PC-3 (cell line): ENCODE results near the gene MEPE. TPM values are rescaled to one million over a fixed set of nuclear protein-coding genes. Genes with fewer than 3 reads are reported as not detected.

Source experiments
- ATAC-seq: fragments of 200-7000 bp; cut with Tn5 transposase; 2 replicates; pipeline ENCODE4 v1.9.1; 2020; ENCODE audit warnings: mild to moderate bottlenecking, moderate library complexity
- BruUV-seq: library from RNA; stranded (reverse); fragments of 400-500 nt; replicated peaks from 2 replicates; lab custom pipeline; 2021; lab: Mats Ljungman, UMichigan
- CTCF ChIA-PET: fragments of 300-600 bp; sonication (Branson Sonifier 250); formaldehyde crosslinking; loops from one replicate; lab custom pipeline; 2022; ENCODE audit warnings: antibody characterized with exemption; lab: Charles Lee
- POLR2A ChIA-PET: fragments of 300-600 bp; sonication (Branson Sonifier 250); formaldehyde crosslinking; loops from one replicate; lab custom pipeline; 2022; ENCODE audit warnings: antibody characterized with exemption; ENCODE audit not compliant: unreplicated experiment; lab: Charles Lee
- DNase-seq: peaks from one replicate; pipeline ENCODE4 v3.0.0-alpha.2; 2015
- H2AFZ ChIP-seq: fragments of 300-600 bp; sonication (generic); 2 replicates; pipeline ENCODE4 v1.6.0; 2016; ENCODE audit warnings: antibody characterized with exemption, low read length
- H3F3A ChIP-seq: fragments of 300-600 bp; sonication (generic); one replicate; pipeline ENCODE4 v1.6.0; 2017; ENCODE audit warnings: antibody characterized with exemption, low read length, control low read depth, mild to moderate bottlenecking; ENCODE audit not compliant: unreplicated experiment
- H3K27ac ChIP-seq: fragments of 300-600 bp; sonication (generic); 2 replicates; pipeline ENCODE4 v1.5.1; 2016; ENCODE audit warnings: mild to moderate bottlenecking, low read length
- H3K27me3 ChIP-seq: fragments of 300-600 bp; sonication (generic); 2 replicates; pipeline ENCODE4 v1.6.1; 2016; ENCODE audit warnings: low read length, mixed read lengths
- H3K36me3 ChIP-seq: fragments of 300-600 bp; sonication (generic); 2 replicates; pipeline ENCODE4 v1.6.1; 2016; ENCODE audit warnings: low read depth, mixed run types, low read length, mixed read lengths
- H3K4me1 ChIP-seq: fragments of 300-600 bp; sonication (generic); 2 replicates; pipeline ENCODE4 v1.5.1; 2016; ENCODE audit warnings: low read length; ENCODE audit not compliant: insufficient read depth
- H3K4me2 ChIP-seq: fragments of 300-600 bp; sonication (generic); 2 replicates; pipeline ENCODE4 v1.6.0; 2016; ENCODE audit warnings: low read length
- H3K4me3 ChIP-seq: fragments of 300-600 bp; sonication (generic); 2 replicates; pipeline ENCODE4 v1.5.1; 2016; ENCODE audit warnings: mild to moderate bottlenecking, low read length, mixed read lengths
- H3K79me2 ChIP-seq: fragments of 300-600 bp; sonication (generic); 2 replicates; pipeline ENCODE4 v1.6.1; 2017; ENCODE audit warnings: low read length, mixed read lengths
- H3K9ac ChIP-seq: fragments of 300-600 bp; sonication (generic); 2 replicates; pipeline ENCODE4 v1.6.0; 2016; ENCODE audit warnings: mild to moderate bottlenecking, low read length
- H3K9me2 ChIP-seq: fragments of 300-600 bp; sonication (generic); replicated peaks from 2 replicates; pipeline ENCODE4 v1.6.1; 2016; ENCODE audit warnings: mixed run types, low read length, mixed read lengths
- H3K9me3 ChIP-seq: fragments of 300-600 bp; sonication (generic); 2 replicates; pipeline ENCODE4 v1.6.1; 2016; ENCODE audit warnings: low read length, mixed read lengths
- H4K20me1 ChIP-seq: fragments of 300-600 bp; sonication (generic); 2 replicates; pipeline ENCODE4 v1.6.1; 2016; ENCODE audit warnings: low read length, mixed read lengths
- CTCF ChIP-seq: fragments of 300-600 bp; sonication (generic); conservative IDR thresholded peaks from 2 replicates; pipeline ENCODE4 v1.5.1; 2017; ENCODE audit warnings: antibody characterized with exemption, low read depth, mild to moderate bottlenecking, low read length
- EZH2 ChIP-seq: fragments of 300-600 bp; sonication (generic); IDR thresholded peaks from one replicate; pipeline ENCODE4 v1.6.1; 2017; ENCODE audit warnings: antibody characterized with exemption, mild to moderate bottlenecking, low read length; ENCODE audit not compliant: unreplicated experiment
- EZH2phosphoT487 ChIP-seq: fragments of 300-600 bp; sonication (generic); IDR thresholded peaks from 2 replicates; pipeline ENCODE4 v1.6.1; 2018; ENCODE audit warnings: mild to moderate bottlenecking, antibody characterized with exemption, low read length, borderline replicate concordance
- intact Hi-C: fragments of 100-400 bp; cut with micrococcal nuclease; formaldehyde crosslinking; loops from 2 replicates; pipeline ENCODE4 v1.9.0; 2023
- total RNA-seq: library from RNA; depleted of rRNA; stranded (reverse); fragments of >200 nt; gene quantifications from 2 replicates; pipeline ENCODE4 v1.2.3, GENCODE V29; 2014

Gene MEPE
- total RNA-seq, 1 experiment from 2014 or later: not detected

- DNase-seq (no peak), ATAC-seq (no peak)
- no peaks in the 10 kb centered on the region for H4K20me1 ChIP-seq
- no peak overlapping the region for H3K9ac ChIP-seq
- H3K36me3 ChIP-seq: no peaks in the 10 kb centered on the region
- TF ChIP-seq EZH2 (no peak), EZH2phosphoT487 (no peak), CTCF (no peak)
- no peaks in the 10 kb centered on the region for H3K9me3 ChIP-seq
- H3K4me3 ChIP-seq: no peak overlapping the region
- no peak overlapping the region for H3K27ac ChIP-seq
- ChIA-PET CTCF (no interaction called here), POLR2A (no interaction called here)
- no peaks in the 10 kb centered on the region for H3K27me3 ChIP-seq
- no peaks in the 10 kb centered on the region for H3K9me2 ChIP-seq
- intact Hi-C loops: no loop called here
- no peaks in the 10 kb centered on the region for H3F3A ChIP-seq
- H3K4me1 ChIP-seq: no peaks in the 10 kb centered on the region
- H2AFZ ChIP-seq: no peak overlapping the region
- no TSS peak for BruUV-seq
- H3K79me2 ChIP-seq: no peaks in the 10 kb centered on the region
- no peak overlapping the region for H3K4me2 ChIP-seq
These were observed 47.3 kb downstream of the MEPE start for GRCh38 chr4:87880106-87880505.

GRCh38 chr4:87881115-87881514, 48.3 kb downstream of the MEPE start:
- H3F3A ChIP-seq: no peaks in the 10 kb centered on the region
- H3K4me1 ChIP-seq: no peaks in the 10 kb centered on the region
- H3K27me3 ChIP-seq: no peaks in the 10 kb centered on the region
- no peaks in the 10 kb centered on the region for H3K9me2 ChIP-seq
- no peak for TF ChIP-seq CTCF
- TF ChIP-seq EZH2: no peak
- no peak for TF ChIP-seq EZH2phosphoT487
- no peaks in the 10 kb centered on the region for H3K79me2 ChIP-seq
- ChIA-PET POLR2A (no interaction called here), CTCF (no interaction called here)
- no peak overlapping the region for H3K27ac ChIP-seq
- no peak for ATAC-seq
- H3K4me3 ChIP-seq: no peak overlapping the region
- no peaks in the 10 kb centered on the region for H3K9me3 ChIP-seq
- no peak for DNase-seq
- H4K20me1 ChIP-seq: no peaks in the 10 kb centered on the region
- no peak overlapping the region for H3K4me2 ChIP-seq
- BruUV-seq: no TSS peak
- no peak overlapping the region for H3K9ac ChIP-seq
- intact Hi-C loops: no loop called here
- no peak overlapping the region for H2AFZ ChIP-seq
- no peaks in the 10 kb centered on the region for H3K36me3 ChIP-seq

GRCh38 chr4:87882321-87882720, 49.6 kb downstream of the MEPE start:
- no peaks in the 10 kb centered on the region for H3F3A ChIP-seq
- CTCF ChIA-PET: no interaction called here

More at GRCh38 chr4:87882321-87882720, 49.6 kb downstream of the MEPE start:
- H4K20me1 ChIP-seq: no peaks in the 10 kb centered on the region
- H3K4me2 ChIP-seq: no peak overlapping the region
- H3K9me3 ChIP-seq: no peaks in the 10 kb centered on the region
- POLR2A ChIA-PET: no interaction called here
- H3K4me3 ChIP-seq: no peak overlapping the region
- H3K79me2 ChIP-seq: no peaks in the 10 kb centered on the region
- H3K27me3 ChIP-seq: no peaks in the 10 kb centered on the region
- TF ChIP-seq CTCF (no peak), EZH2phosphoT487 (no peak), EZH2 (no peak)
- no TSS peak for BruUV-seq
- DNase-seq (no peak), ATAC-seq (no peak)
- H3K27ac ChIP-seq: no peak overlapping the region
- intact Hi-C loops: no loop called here
- no peaks in the 10 kb centered on the region for H3K36me3 ChIP-seq
- H3K9ac ChIP-seq: no peak overlapping the region
- no peaks in the 10 kb centered on the region for H3K4me1 ChIP-seq
- H2AFZ ChIP-seq: no peak overlapping the region
- no peaks in the 10 kb centered on the region for H3K9me2 ChIP-seq
